WERI-Rb-1 (cell line): ENCODE results near the gene NRF1.
"Not testable (repeated sequence)": the region's sequence is repeated elsewhere in the genome, so short reads cannot be mapped to it uniquely, and the experiment has no call there.

ENCODE experiments used
- DNase-seq: peaks from one replicate; pipeline ENCODE4 v3.0.0-alpha.2; 2020
- H3K27ac ChIP-seq: fragments of 250-450 bp; sonication (Bioruptor Pico); 2 replicates; pipeline ENCODE4 v1.5.1; 2020; ENCODE audit warnings: mild to moderate bottlenecking, moderate library complexity
- H3K27me3 ChIP-seq: fragments of 250-450 bp; sonication (Bioruptor Pico); 2 replicates; pipeline ENCODE4 v1.5.1; 2021; ENCODE audit warnings: mild to moderate bottlenecking, low read depth, moderate library complexity; ENCODE audit not compliant: insufficient read depth, severe bottlenecking
- H3K36me3 ChIP-seq: fragments of 250-450 bp; sonication (Bioruptor Pico); 2 replicates; pipeline ENCODE4 v1.5.1; 2020; ENCODE audit warnings: mild to moderate bottlenecking, moderate library complexity
- H3K4me3 ChIP-seq: 2 replicates; pipeline ENCODE4 v1.5.1; 2011; ENCODE audit warnings: low read depth, mild to moderate bottlenecking, control low read depth, low read length
- H3K9me3 ChIP-seq: fragments of 250-450 bp; sonication (Bioruptor Pico); 2 replicates; pipeline ENCODE4 v1.5.1; 2021; ENCODE audit warnings: mild to moderate bottlenecking, moderate library complexity; ENCODE audit not compliant: severe bottlenecking
- CTCF ChIP-seq: IDR thresholded peaks from 2 replicates; pipeline ENCODE4 v1.5.1; 2011; ENCODE audit warnings: low read depth, mild to moderate bottlenecking, control low read depth, inconsistent platforms, low read length

Gene NRF1

GRCh38 chr7:129789652-129790051 lies 178.1 kb downstream of the NRF1 start:
- no peak overlapping the region for H3K4me3 ChIP-seq
- H3K36me3 ChIP-seq = no peaks in the 10 kb centered on the region
- DNase-seq = no peak
- H3K27me3 ChIP-seq = no peaks in the 10 kb centered on the region
- H3K9me3 ChIP-seq = no peaks in the 10 kb centered on the region
- no peak overlapping the region for H3K27ac ChIP-seq
- TF ChIP-seq CTCF = no peak

- H3K4me3 ChIP-seq = no peak overlapping the region
- no peak for DNase-seq
- H3K27me3 ChIP-seq = no peaks in the 10 kb centered on the region
- H3K27ac ChIP-seq = no peak overlapping the region
- H3K9me3 ChIP-seq = no peaks in the 10 kb centered on the region
- TF ChIP-seq CTCF = no peak
- H3K36me3 ChIP-seq = no peaks in the 10 kb centered on the region
These were observed 178.6 kb downstream of the NRF1 start for GRCh38 chr7:129790136-129790535.

DNA sequence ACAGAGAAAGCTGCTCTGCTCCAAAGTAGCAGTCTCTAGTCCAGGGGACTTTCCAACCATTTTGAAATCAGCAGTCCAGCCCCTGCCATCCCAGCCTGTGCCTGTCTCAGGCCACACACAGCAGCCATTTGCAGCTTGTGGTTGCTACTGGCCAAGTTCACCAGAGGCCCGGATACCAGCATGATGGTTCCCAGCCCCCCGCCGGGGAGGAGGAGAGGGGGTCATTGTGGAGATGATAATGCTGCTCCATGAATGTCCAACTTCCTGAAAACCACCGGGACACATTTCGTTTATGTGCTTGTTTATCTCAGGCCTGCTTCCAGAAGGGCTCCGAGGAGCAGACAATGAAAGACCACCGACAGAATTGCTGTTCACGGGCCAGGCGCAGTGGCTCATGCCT lies 181.2 kb downstream of the NRF1 start:
- no peak for DNase-seq
- Histone ChIP-seq H3K27me3 (no peaks in the 10 kb centered on the region), H3K9me3 (no peaks in the 10 kb centered on the region), H3K27ac (no peak overlapping the region), H3K36me3 (no peaks in the 10 kb centered on the region), H3K4me3 (no peak overlapping the region)
- no peak for TF ChIP-seq CTCF

DNA sequence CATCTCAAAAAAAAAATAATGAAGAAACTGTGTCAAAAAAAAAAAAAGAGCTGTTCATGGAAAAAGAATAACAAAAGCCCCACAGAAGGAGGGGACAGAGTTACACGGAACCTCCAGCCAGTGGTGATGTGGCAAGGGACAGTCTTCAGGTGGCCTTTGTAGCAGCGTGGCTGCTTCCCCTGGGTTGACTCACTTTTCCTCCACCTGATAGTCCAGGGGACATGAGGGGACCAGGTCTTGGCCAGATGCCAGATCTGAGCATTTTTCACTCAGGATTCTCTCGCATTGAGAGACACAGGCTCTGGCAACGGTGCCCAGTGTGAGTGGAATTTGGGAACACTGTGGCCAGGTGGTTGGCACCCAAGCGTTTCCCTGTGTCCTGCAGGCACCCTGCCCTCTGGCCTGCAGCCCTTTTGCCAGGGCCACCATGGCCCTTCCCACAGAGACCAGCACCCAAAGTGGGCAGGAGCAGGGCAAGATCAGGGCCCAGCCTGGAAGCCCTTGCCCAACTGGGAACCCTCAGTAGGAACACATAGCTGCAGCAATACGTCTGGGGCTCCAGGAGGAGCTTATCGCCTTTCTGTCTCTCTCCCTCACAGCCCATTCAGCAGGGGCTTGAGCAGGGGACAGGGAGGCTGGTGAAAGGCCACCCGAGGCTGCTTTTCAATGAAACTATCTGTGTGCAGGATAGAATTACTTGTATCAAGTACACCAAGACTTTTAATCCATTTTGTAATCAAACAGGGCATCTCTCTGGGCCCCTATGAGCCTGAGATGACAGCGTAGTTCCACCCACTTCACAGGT lies 182.2 kb downstream of the NRF1 start:
- TF ChIP-seq CTCF = no peak
- H3K27ac ChIP-seq = no peak overlapping the region

DNA sequence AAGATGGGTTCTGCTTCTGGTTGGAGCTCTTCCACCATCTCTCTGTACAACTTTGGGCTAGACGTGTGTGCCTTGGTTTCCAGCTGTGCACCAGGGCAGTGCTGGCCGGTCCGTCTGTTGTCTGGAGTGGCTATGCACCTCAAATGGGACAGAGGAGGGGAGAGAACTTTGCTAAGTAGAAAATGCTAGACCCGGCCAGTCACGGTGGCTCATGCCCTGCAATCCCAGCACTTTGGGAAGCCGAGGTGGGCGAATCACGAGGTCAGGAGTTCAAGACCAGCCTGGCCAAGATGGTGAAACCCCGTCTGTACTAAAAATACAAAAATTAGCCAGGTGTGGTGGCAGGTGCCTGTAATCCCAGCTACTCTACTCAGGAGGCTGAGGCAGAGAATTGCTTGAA lies 182.9 kb downstream of the NRF1 start:
- not testable (repeated sequence) for H3K27me3 ChIP-seq, H3K27ac ChIP-seq, DNase-seq

More for the DNA sequence above, 182.2 kb downstream of the NRF1 start:
- Histone ChIP-seq H3K27me3 (no peaks in the 10 kb centered on the region), H3K4me3 (no peak overlapping the region), H3K36me3 (no peaks in the 10 kb centered on the region), H3K9me3 (no peaks in the 10 kb centered on the region)
- no peak for DNase-seq

GRCh38 chr7:129796186-129796775 lies 184.8 kb downstream of the NRF1 start:
- Histone ChIP-seq H3K9me3 (no peaks in the 10 kb centered on the region), H3K27me3 (no peaks in the 10 kb centered on the region), H3K27ac (no peak overlapping the region), H3K36me3 (no peaks in the 10 kb centered on the region), H3K4me3 (no peak overlapping the region)
- DNase-seq = no peak
- no peak for TF ChIP-seq CTCF

More for the DNA sequence above, 182.9 kb downstream of the NRF1 start:
- H3K9me3 ChIP-seq, H3K4me3 ChIP-seq, H3K36me3 ChIP-seq: not testable (repeated sequence)
